HCT116 (cell line): Measurements from ENCODE around the gene AQP12B. TPM values are rescaled to one million over a fixed set of nuclear protein-coding genes. Genes with fewer than 3 reads are reported as not detected.

ENCODE experiments used
- ATAC-seq: fragments of 200-7000 bp; cut with Tn5 transposase; 2 replicates; pipeline ENCODE4 v1.9.1; 2020; ENCODE audit warnings: mild to moderate bottlenecking, moderate library complexity
- BruUV-seq: library from RNA; stranded (reverse); fragments of 400-500 nt; replicated peaks from 2 replicates; lab custom pipeline; 2021; lab: Mats Ljungman, UMichigan
- CTCF ChIA-PET: fragments of 300-600 bp; sonication (Branson Sonifier 250); formaldehyde crosslinking; loops from one replicate; lab custom pipeline; 2021; ENCODE audit warnings: antibody characterized with exemption; lab: Charles Lee
- POLR2A ChIA-PET: fragments of 300-600, 350-600 bp; sonication (Branson Sonifier 250); formaldehyde crosslinking; loops from one replicate; lab custom pipeline; 2021; ENCODE audit warnings: antibody characterized with exemption; lab: Charles Lee
- RAD21 ChIA-PET, 2 experiments: fragments of 300-600 bp; sonication (Branson Sonifier 250); formaldehyde crosslinking; loops; one replicate each; lab custom pipeline; 2023; ENCODE audit warnings: low total read pairs in 2 of 2; ENCODE audit not compliant: uncharacterized antibody in 2 of 2, unreplicated experiment in 2 of 2, low non-redundant PET in 1 of 2; lab: Charles Lee
- DNase-seq: peaks from one replicate; pipeline ENCODE4 v3.0.0-alpha.2; 2010; ENCODE audit warnings: low read depth, low spot score
- H2AFZ ChIP-seq: fragments of 200-600 bp; shearing (Covaris generic), sonication (generic); 2 replicates; pipeline ENCODE4 v1.6.1; 2017; ENCODE audit warnings: low read depth, mixed run types, mixed read lengths, antibody characterized with exemption, low read length; ENCODE audit not compliant: poor library complexity, severe bottlenecking
- H3K27ac ChIP-seq: 2 replicates; pipeline ENCODE4 v1.5.1; 2012; ENCODE audit warnings: low read depth, low read length
- H3K27me3 ChIP-seq: fragments of 200-600 bp; sonication (generic); 2 replicates; pipeline ENCODE4 v1.6.1; 2016; ENCODE audit warnings: mixed run types, low read length, mixed read lengths; ENCODE audit not compliant: insufficient read depth
- H3K36me3 ChIP-seq, 2 experiments: fragments of 200-500 bp in 1 of 2; fragments of 200-600 bp in 1 of 2; sonication (Bioruptor generic) in 1 of 2; sonication (generic) in 1 of 2; 2 replicates each; pipeline versions ENCODE4 v1.5.1 to v1.6.1; 2014 to 2016; ENCODE audit warnings: low read length in 2 of 2, inconsistent platforms in 1 of 2, mixed read lengths in 1 of 2, mixed run types in 1 of 2; ENCODE audit not compliant: insufficient read depth in 2 of 2, control insufficient read depth in 1 of 2
- H3K4me1 ChIP-seq, 2 experiments: fragments of 200-600 bp in 1 of 2; sonication (generic) in 1 of 2; 2 replicates each; pipeline versions ENCODE4 v1.5.1 to v1.6.1; 2012 to 2017; ENCODE audit warnings: low read length in 2 of 2, inconsistent platforms in 1 of 2, mild to moderate bottlenecking in 1 of 2, mixed read lengths in 1 of 2, mixed run types in 1 of 2, moderate library complexity in 1 of 2; ENCODE audit not compliant: insufficient read depth in 2 of 2, control insufficient read depth in 1 of 2
- H3K4me2 ChIP-seq: fragments of 200-600 bp; sonication (generic); 2 replicates; pipeline ENCODE4 v1.6.1; 2017; ENCODE audit warnings: mixed run types, low read length, mixed read lengths
- H3K4me3 ChIP-seq, 2 experiments: fragments of 200-600 bp in 1 of 2; sonication (generic) in 1 of 2; replicated peaks in 1 of 2; 2 replicates each; pipeline ENCODE4 v1.5.1; 2011 to 2016; ENCODE audit warnings: low read length in 2 of 2, control low read depth in 1 of 2, low read depth in 1 of 2, mild to moderate bottlenecking in 1 of 2, mixed read lengths in 1 of 2, mixed run types in 1 of 2
- H3K79me2 ChIP-seq: fragments of 200-600 bp; sonication (generic); 2 replicates; pipeline ENCODE4 v1.6.1; 2017; ENCODE audit warnings: mild to moderate bottlenecking, mixed run types, low read length, moderate library complexity, mixed read lengths; ENCODE audit not compliant: insufficient read depth
- H3K9ac ChIP-seq: fragments of 200-600 bp; sonication (generic); 2 replicates; pipeline ENCODE4 v1.6.1; 2016; ENCODE audit warnings: low read length, mixed read lengths
- H3K9me2 ChIP-seq: fragments of 200-600 bp; sonication (generic), shearing (Covaris generic); 2 replicates; pipeline ENCODE4 v1.6.1; 2017; ENCODE audit warnings: mixed run types, mild to moderate bottlenecking, moderate library complexity; ENCODE audit not compliant: insufficient read depth
- H3K9me3 ChIP-seq, 2 experiments: fragments of 200-500 bp in 1 of 2; fragments of 200-600 bp in 1 of 2; sonication (Bioruptor generic) in 1 of 2; sonication (generic) in 1 of 2; 2 replicates each; pipeline ENCODE4 v1.6.1; 2014 to 2017; ENCODE audit warnings: low read length in 2 of 2, mixed read lengths in 2 of 2, inconsistent platforms in 1 of 2, low read depth in 1 of 2, mild to moderate bottlenecking in 1 of 2, mixed run types in 1 of 2, moderate library complexity in 1 of 2; ENCODE audit not compliant: control insufficient read depth in 1 of 2, insufficient read depth in 1 of 2
- H4K20me1 ChIP-seq: fragments of 200-600 bp; sonication (generic), shearing (Covaris generic); 2 replicates; pipeline ENCODE4 v1.6.1; 2017; ENCODE audit warnings: mixed run types, mild to moderate bottlenecking, moderate library complexity; ENCODE audit not compliant: insufficient read depth
- EGR1 ChIP-seq: IDR thresholded peaks from 2 replicates; pipeline ENCODE4 v1.6.1; 2012; ENCODE audit warnings: low read depth
- EZH2phosphoT487 ChIP-seq: fragments of 200-600 bp; IDR thresholded peaks from 2 replicates; pipeline ENCODE4 v1.6.1; 2018; ENCODE audit warnings: antibody characterized with exemption, borderline replicate concordance
- FOSL1 ChIP-seq: IDR thresholded peaks from 2 replicates; pipeline ENCODE4 v1.6.1; 2012; ENCODE audit warnings: low read depth
- JUND ChIP-seq: IDR thresholded peaks from 2 replicates; pipeline ENCODE4 v1.6.1; 2012
- RAD21 ChIP-seq: IDR thresholded peaks from 2 replicates; pipeline ENCODE4 v1.6.1; 2012; ENCODE audit warnings: low read depth, mild to moderate bottlenecking
- SIN3A ChIP-seq: IDR thresholded peaks from 2 replicates; pipeline ENCODE4 v1.6.1; 2012; ENCODE audit warnings: low read depth
- SP1 ChIP-seq: IDR thresholded peaks from 2 replicates; pipeline ENCODE4 v1.6.1; 2012; ENCODE audit warnings: low read depth
- TCF7L2 ChIP-seq: IDR thresholded peaks from 2 replicates; pipeline ENCODE4 v1.7.0; 2011; ENCODE audit warnings: borderline replicate concordance, inconsistent platforms; ENCODE audit not compliant: insufficient read depth, insufficient read length; ENCODE audit errors: extremely low read depth
- YY1 ChIP-seq: IDR thresholded peaks from 2 replicates; pipeline ENCODE4 v1.6.1; 2011; ENCODE audit warnings: low read length, low read depth, moderate library complexity, mild to moderate bottlenecking; ENCODE audit not compliant: insufficient replicate concordance; ENCODE audit errors: extremely low read depth
- intact Hi-C: fragments of 100-400 bp; cut with micrococcal nuclease; formaldehyde crosslinking; loops from 2 replicates; pipeline ENCODE4 v1.10.0; 2022
- total RNA-seq: library from RNA; stranded (reverse); gene quantifications from one replicate; pipeline ENCODE4 v1.2.1, GENCODE V29; 2021; ENCODE audit not compliant: unreplicated experiment
- TF ChIP-seq, protein P1 (sequence below): IDR thresholded peaks from 2 replicates; pipeline ENCODE4 v1.6.1; 2012; ENCODE audit warnings: low read depth
- TF ChIP-seq, protein P2 (sequence below): IDR thresholded peaks from 2 replicates; pipeline ENCODE4 v1.6.1; 2011; ENCODE audit warnings: mild to moderate bottlenecking, low read length, moderate library complexity; ENCODE audit not compliant: insufficient replicate concordance; ENCODE audit errors: extremely low read depth
- TF ChIP-seq, protein P3 (sequence below): IDR thresholded peaks from 2 replicates; pipeline ENCODE4 v1.6.1; 2012
- TF ChIP-seq, protein P4 (sequence below): IDR thresholded peaks from 2 replicates; pipeline ENCODE4 v1.6.1; 2012
- TF ChIP-seq, protein P5 (sequence below), 3 experiments: fragments of 200-600 bp in 1 of 3; sonication (generic) in 1 of 3; IDR thresholded peaks in 2 of 3; conservative IDR thresholded peaks in 1 of 3; 2 replicates each; pipeline ENCODE4 v1.5.1; 2012 to 2017; ENCODE audit warnings: low read depth in 2 of 3, low read length in 2 of 3, antibody characterized with exemption in 1 of 3, borderline replicate concordance in 1 of 3, control low read depth in 1 of 3, mild to moderate bottlenecking in 1 of 3, mixed read lengths in 1 of 3, mixed run types in 1 of 3, moderate library complexity in 1 of 3; ENCODE audit not compliant: insufficient read depth in 1 of 3

The AQP12B gene
- total RNA-seq, 1 experiment from 2014 or later, result not detected

DNA sequence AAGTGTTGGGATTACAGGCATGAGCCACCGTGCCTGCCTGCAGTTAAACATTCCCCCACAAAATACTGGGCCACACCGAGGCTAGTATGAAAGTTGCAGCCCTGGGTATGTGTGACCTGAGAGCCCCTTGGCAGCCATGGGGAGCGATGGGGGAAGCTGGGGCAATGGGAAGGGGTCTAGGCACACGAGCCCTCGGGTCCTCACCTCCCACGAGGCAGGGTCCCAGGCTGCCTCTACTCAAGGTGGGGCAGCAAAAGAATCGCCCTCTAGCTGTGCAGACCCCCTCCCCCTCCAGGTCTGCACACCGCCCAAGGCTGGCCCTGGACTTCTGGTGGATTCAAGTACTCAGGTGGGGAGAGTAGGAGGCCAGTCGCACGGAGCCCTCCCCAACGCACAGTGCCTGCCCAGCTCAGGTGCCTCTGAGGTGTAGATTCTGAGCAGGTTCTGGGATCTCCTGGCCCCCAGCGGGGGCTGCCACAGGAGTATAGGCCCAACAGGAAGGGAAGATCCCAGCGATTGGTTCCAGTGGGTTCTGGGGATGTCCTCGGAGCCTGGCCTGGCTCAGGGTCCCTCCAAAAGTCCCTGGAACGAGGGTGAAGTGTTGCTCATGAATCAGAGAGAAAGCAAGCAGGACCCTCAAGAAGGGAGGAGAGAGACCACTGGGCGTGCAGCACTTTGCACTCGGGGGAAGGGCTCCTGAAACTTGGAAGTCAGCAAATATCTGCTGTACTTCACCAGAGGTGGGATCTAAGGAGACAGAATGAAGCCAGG, 54.8 kb downstream of the AQP12B start:
- intact Hi-C loops, result no loop called here
- Histone ChIP-seq H3K9me3 (no peaks in the 10 kb centered on the region), H3K4me3 (no peak overlapping the region), H3K4me1 (no peaks in the 10 kb centered on the region), H3K79me2 (no peaks in the 10 kb centered on the region), H3K36me3 (no peaks in the 10 kb centered on the region), H3K9me2 (no peaks in the 10 kb centered on the region), H3K4me2 (no peak overlapping the region), H3K9ac (no peak overlapping the region), H3K27me3 (no peaks in the 10 kb centered on the region), H3K27ac (no peak overlapping the region), H2AFZ (no peak overlapping the region), H4K20me1 (no peaks in the 10 kb centered on the region)
- POLR2A ChIA-PET, result no interaction called here
- TF ChIP-seq RAD21 (no peak), JUND (no peak), SP1 (no peak), YY1 (no peak), EGR1 (no peak), FOSL1 (no peak), TCF7L2 (no peak), EZH2phosphoT487 (no peak), SIN3A (no peak)
- TF ChIP-seq, protein P1, sequence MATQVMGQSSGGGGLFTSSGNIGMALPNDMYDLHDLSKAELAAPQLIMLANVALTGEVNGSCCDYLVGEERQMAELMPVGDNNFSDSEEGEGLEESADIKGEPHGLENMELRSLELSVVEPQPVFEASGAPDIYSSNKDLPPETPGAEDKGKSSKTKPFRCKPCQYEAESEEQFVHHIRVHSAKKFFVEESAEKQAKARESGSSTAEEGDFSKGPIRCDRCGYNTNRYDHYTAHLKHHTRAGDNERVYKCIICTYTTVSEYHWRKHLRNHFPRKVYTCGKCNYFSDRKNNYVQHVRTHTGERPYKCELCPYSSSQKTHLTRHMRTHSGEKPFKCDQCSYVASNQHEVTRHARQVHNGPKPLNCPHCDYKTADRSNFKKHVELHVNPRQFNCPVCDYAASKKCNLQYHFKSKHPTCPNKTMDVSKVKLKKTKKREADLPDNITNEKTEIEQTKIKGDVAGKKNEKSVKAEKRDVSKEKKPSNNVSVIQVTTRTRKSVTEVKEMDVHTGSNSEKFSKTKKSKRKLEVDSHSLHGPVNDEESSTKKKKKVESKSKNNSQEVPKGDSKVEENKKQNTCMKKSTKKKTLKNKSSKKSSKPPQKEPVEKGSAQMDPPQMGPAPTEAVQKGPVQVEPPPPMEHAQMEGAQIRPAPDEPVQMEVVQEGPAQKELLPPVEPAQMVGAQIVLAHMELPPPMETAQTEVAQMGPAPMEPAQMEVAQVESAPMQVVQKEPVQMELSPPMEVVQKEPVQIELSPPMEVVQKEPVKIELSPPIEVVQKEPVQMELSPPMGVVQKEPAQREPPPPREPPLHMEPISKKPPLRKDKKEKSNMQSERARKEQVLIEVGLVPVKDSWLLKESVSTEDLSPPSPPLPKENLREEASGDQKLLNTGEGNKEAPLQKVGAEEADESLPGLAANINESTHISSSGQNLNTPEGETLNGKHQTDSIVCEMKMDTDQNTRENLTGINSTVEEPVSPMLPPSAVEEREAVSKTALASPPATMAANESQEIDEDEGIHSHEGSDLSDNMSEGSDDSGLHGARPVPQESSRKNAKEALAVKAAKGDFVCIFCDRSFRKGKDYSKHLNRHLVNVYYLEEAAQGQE, result no peak
- TF ChIP-seq, protein P2, sequence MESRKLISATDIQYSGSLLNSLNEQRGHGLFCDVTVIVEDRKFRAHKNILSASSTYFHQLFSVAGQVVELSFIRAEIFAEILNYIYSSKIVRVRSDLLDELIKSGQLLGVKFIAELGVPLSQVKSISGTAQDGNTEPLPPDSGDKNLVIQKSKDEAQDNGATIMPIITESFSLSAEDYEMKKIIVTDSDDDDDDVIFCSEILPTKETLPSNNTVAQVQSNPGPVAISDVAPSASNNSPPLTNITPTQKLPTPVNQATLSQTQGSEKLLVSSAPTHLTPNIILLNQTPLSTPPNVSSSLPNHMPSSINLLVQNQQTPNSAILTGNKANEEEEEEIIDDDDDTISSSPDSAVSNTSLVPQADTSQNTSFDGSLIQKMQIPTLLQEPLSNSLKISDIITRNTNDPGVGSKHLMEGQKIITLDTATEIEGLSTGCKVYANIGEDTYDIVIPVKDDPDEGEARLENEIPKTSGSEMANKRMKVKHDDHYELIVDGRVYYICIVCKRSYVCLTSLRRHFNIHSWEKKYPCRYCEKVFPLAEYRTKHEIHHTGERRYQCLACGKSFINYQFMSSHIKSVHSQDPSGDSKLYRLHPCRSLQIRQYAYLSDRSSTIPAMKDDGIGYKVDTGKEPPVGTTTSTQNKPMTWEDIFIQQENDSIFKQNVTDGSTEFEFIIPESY, result no peak
- TF ChIP-seq, protein P3, sequence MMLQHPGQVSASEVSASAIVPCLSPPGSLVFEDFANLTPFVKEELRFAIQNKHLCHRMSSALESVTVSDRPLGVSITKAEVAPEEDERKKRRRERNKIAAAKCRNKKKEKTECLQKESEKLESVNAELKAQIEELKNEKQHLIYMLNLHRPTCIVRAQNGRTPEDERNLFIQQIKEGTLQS, result no peak
- TF ChIP-seq, protein P4, sequence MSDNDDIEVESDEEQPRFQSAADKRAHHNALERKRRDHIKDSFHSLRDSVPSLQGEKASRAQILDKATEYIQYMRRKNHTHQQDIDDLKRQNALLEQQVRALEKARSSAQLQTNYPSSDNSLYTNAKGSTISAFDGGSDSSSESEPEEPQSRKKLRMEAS, result no peak
- TF ChIP-seq, protein P5, sequence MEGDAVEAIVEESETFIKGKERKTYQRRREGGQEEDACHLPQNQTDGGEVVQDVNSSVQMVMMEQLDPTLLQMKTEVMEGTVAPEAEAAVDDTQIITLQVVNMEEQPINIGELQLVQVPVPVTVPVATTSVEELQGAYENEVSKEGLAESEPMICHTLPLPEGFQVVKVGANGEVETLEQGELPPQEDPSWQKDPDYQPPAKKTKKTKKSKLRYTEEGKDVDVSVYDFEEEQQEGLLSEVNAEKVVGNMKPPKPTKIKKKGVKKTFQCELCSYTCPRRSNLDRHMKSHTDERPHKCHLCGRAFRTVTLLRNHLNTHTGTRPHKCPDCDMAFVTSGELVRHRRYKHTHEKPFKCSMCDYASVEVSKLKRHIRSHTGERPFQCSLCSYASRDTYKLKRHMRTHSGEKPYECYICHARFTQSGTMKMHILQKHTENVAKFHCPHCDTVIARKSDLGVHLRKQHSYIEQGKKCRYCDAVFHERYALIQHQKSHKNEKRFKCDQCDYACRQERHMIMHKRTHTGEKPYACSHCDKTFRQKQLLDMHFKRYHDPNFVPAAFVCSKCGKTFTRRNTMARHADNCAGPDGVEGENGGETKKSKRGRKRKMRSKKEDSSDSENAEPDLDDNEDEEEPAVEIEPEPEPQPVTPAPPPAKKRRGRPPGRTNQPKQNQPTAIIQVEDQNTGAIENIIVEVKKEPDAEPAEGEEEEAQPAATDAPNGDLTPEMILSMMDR (IDR thresholded peaks at IDR 0.05 in 2 of 3, conservative IDR thresholded peaks at IDR 0.05 in 1 of 3; ENCODE audit: borderline replicate concordance in 1 of 3, insufficient read depth in 1 of 3, low read depth in 2 of 3, low read length in 2 of 3), result no peak
- RAD21 ChIA-PET, result no interaction called here
- ATAC-seq, result no peak
- no TSS peak for BruUV-seq
- no peak for DNase-seq
- CTCF ChIA-PET, result no interaction called here
